GM12873 (cell line): ENCODE data around the gene ACSL3.

ENCODE experiments used
- TF ChIP-seq, protein P1 (sequence below): IDR thresholded peaks from 2 replicates; pipeline ENCODE4 v1.5.1; 2012; ENCODE audit warnings: low read depth, mild to moderate bottlenecking, moderate library complexity, low read length, control low read depth; ENCODE audit not compliant: insufficient read depth; ENCODE audit errors: missing control alignments

ACSL3 gene

DNA sequence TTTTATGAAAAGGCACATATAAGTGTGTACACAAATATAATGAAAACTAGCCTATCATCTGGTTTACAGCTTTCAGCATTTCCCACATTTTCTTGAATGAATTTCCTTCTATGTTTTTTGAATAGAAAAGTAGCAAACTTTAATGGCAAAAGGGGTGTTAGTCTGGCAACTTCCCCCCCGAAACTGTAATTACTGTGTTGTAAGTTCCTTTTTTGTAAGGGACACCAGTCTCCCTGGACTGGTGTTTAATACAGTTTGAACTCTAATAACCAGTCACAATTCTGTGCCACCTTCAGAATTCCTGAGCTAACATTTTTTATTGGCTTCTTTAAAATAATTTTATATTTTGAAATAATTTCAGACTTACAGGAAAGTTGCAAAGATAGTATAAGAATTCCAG, 94.2 kb downstream of the ACSL3 start:
- TF ChIP-seq, protein P1, sequence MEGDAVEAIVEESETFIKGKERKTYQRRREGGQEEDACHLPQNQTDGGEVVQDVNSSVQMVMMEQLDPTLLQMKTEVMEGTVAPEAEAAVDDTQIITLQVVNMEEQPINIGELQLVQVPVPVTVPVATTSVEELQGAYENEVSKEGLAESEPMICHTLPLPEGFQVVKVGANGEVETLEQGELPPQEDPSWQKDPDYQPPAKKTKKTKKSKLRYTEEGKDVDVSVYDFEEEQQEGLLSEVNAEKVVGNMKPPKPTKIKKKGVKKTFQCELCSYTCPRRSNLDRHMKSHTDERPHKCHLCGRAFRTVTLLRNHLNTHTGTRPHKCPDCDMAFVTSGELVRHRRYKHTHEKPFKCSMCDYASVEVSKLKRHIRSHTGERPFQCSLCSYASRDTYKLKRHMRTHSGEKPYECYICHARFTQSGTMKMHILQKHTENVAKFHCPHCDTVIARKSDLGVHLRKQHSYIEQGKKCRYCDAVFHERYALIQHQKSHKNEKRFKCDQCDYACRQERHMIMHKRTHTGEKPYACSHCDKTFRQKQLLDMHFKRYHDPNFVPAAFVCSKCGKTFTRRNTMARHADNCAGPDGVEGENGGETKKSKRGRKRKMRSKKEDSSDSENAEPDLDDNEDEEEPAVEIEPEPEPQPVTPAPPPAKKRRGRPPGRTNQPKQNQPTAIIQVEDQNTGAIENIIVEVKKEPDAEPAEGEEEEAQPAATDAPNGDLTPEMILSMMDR: no peak

DNA sequence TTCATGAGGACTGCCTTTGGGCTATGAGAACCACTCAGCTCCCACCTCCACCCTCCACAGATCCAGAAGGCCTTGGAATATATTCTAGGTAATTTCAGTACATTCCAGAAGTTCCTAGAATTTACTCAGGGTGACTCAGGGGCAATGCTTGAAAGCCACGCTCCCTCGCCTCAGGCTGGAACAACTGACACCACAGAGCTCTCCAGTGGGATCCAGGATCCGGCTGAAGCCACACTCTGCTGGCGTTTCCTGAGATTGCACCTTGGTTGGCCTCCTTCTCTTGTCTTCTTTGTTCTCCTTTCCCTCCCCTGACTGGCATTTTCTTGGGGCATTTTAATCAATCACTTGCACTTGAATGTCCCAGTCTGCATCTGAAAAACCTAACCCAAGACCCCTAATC, 98.5 kb downstream of the ACSL3 start:
- TF ChIP-seq, protein P1: no peak

DNA sequence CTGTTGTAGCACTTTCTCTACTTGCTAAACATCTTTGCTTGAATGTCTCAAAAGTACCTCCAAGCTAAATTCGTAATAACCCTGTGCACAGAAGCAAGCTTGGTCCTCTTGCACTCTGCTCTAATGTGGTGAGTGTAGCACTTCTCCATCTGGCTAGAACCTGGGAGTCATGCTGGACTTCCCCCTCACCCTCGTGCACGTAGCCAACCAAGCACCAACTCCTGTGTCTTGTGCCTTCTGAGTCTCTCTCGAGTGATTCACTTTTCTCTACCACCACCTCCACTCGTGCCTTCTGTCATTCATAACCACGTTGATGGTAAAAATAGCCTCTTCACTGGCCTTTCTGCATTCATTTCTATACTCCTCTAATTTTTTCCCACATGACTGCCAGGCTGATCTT, 99.3 kb downstream of the ACSL3 start:
- TF ChIP-seq, protein P1: no peak

DNA sequence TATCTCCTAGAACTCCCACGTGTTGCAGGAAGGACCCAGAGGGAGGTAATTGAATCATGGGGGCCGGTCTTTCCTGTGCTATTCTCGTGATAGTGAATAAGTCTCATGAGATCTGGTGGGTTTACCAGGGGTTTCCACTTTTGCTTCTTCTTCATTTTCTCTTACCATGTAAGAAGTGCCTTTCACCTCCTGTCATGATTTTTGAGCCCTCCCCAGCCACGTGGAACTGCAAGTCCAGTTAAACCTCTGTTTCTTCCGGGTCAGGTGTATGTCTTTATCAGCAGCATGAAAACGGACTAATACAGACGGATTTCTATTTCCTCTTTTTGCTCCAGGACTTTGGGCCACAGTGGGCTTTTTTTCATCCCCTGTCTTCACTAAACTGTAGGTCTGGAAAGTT, 102.8 kb downstream of the ACSL3 start:
- TF ChIP-seq, protein P1: no peak

DNA sequence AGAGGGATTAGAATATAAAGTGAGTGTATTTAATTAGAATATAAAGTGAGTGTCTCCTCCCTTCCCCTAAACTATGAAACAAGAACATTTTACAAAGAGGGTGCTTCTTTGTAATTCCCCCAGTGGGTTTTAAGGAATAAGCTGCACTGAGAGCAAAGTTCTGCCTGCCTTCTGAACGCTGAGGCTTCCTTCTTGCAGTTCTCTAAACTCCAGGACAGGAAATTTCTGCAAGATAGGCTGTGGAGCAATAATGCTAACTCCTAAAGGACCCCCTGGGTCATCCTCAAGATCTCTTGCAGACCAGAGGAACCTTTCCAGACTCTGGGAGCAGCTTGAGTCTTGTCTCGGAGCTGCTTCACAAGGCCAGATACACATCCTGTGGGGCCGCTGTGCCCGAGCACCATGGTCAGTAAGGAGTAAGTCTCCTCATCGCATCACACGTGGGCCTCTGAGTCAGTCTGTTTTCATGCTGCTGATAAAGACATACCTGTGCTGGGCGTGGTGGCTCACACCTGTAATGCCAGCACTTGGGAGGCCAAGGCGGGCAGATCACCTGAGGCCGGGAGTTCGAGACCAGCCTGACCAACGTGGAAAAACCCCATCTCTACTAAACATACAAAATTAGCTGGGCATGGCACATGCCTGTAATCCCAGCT, 103.7 kb downstream of the ACSL3 start:
- TF ChIP-seq, protein P1: no peak

DNA sequence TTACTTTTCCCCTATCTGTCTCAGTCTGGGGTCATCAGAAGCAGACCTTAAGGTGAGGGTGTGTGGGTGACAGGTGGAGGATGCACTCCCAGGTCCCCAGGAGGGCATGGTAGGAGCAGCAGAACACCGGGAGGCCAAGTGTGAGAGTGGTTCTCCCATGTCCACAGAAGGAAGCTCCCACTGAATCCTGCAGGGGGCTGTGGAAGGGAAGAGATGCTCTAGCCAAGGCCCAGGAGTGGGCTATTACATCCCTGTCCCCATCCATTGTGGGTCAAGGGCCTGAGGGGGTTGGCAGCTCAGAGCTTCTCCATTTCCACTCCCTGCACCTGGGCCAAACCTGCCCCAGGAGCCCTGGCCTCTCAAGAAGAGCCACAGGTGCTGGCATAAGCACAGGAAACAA, 104.7 kb downstream of the ACSL3 start:
- TF ChIP-seq, protein P1: no peak

DNA sequence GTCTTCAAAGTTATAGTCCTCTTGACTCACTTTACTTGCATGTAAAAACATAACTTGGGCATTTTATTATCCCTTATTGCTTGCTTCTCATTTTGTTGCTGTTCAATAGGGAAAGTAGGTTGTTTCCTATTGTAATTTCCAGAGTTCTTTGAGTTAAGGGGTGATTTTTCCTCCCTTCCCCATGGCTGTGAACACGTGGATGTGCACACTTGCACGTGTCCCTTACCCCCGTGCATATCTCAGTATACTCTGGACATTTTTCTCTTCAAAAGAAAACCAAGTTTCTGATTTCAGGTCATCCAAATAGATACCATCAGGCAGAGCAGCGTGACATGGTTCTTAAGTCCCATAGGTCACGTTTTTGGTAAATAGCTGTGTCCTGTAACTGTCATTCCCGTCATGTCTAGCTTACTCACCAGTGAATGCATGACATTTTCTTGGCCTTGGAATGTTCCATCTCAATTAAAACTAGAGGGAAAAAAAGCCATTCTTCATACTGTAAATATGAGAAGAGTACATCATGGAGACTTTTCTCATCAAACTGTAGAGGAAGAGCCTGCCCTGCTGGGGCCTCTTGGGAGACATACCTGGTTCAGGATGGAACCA, 107.8 kb downstream of the ACSL3 start:
- TF ChIP-seq, protein P1: no peak
